ENCODE data around the gene NACC1.

DNA sequence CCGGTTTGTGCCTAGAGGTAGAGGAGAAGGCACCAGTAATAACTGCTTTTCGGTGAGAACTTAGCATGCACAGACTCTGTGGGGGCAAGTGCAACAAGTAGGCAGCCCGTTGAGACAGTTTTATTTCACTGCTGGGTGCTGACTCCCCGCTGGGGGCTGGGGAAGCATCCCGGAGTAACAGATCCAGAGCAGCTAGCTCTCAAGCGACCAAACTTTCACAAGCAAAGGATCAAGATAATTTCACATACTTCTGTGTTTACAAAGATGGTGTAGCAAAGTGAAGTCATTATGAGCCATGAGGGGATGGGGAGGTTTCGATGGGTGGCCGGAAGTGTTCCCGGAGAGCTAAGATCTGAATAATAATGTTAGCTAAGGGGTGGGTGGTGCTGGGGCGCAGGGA, 2.8 kb downstream of the NACC1 start:
- TF ChIP-seq, protein P1, sequence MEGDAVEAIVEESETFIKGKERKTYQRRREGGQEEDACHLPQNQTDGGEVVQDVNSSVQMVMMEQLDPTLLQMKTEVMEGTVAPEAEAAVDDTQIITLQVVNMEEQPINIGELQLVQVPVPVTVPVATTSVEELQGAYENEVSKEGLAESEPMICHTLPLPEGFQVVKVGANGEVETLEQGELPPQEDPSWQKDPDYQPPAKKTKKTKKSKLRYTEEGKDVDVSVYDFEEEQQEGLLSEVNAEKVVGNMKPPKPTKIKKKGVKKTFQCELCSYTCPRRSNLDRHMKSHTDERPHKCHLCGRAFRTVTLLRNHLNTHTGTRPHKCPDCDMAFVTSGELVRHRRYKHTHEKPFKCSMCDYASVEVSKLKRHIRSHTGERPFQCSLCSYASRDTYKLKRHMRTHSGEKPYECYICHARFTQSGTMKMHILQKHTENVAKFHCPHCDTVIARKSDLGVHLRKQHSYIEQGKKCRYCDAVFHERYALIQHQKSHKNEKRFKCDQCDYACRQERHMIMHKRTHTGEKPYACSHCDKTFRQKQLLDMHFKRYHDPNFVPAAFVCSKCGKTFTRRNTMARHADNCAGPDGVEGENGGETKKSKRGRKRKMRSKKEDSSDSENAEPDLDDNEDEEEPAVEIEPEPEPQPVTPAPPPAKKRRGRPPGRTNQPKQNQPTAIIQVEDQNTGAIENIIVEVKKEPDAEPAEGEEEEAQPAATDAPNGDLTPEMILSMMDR (IDR thresholded peaks at IDR 0.05; ENCODE audit: poor library complexity), result no peak
- TF ChIP-seq EZH2 (IDR thresholded peaks at IDR 0.05; ENCODE audit: borderline replicate concordance) (no peak), EZH2phosphoT487 (IDR thresholded peaks at IDR 0.05; ENCODE audit: low read depth, severe bottlenecking, unreplicated experiment) (no peak)

Measured in hepatocyte (in vitro differentiated cells).